ENCODE results near the gene IGSF23.

The IGSF23 gene

GRCh38 chr19:44685877-44686276 is 72.5 kb downstream of the IGSF23 start:
- no peak for TF ChIP-seq CTCF (IDR thresholded peaks at IDR 0.05; ENCODE audit: borderline replicate concordance, control extremely low read depth, extremely low read depth, insufficient read depth, missing control alignments)
- DNase-seq (ENCODE audit: low spot score) = no peak
- in situ Hi-C loops (cut with MboI; ENCODE audit: low sequenced_read_pairs, unreplicated experiment) = no loop called here

All from GM13976 (cell line).